Panc1 (cell line): Measurements from ENCODE around the gene RNF224. TPM values are rescaled to one million over a fixed set of nuclear protein-coding genes. Genes with fewer than 3 reads are reported as not detected.

ENCODE experiments used
- ATAC-seq: fragments of 200-7000 bp; cut with Tn5 transposase; 2 replicates; pipeline ENCODE4 v1.9.1; 2020; ENCODE audit warnings: mild to moderate bottlenecking, moderate library complexity
- BruUV-seq: library from RNA; stranded (reverse); fragments of 400-500 nt; replicated peaks from 2 replicates; lab custom pipeline; 2021; lab: Mats Ljungman, UMichigan
- CTCF ChIA-PET: fragments of 300-600 bp; sonication (Branson Sonifier 250); formaldehyde crosslinking; loops from one replicate; lab custom pipeline; 2022; ENCODE audit warnings: antibody characterized with exemption; lab: Charles Lee
- POLR2A ChIA-PET: fragments of 300-600 bp; sonication (Branson Sonifier 250); formaldehyde crosslinking; loops from one replicate; lab custom pipeline; 2022; ENCODE audit warnings: antibody characterized with exemption; lab: Charles Lee
- DNase-seq: peaks from one replicate; pipeline ENCODE4 v3.0.0-alpha.2; 2010; ENCODE audit warnings: low read depth, low spot score
- H3K27ac ChIP-seq: 2 replicates; pipeline ENCODE4 v1.5.1; 2011; ENCODE audit warnings: mild to moderate bottlenecking, low read length, inconsistent platforms
- H3K27me3 ChIP-seq: fragments of 200-500 bp; sonication (Bioruptor generic); 2 replicates; pipeline ENCODE4 v1.6.0; 2014; ENCODE audit warnings: low read length, inconsistent platforms; ENCODE audit not compliant: control insufficient read depth, insufficient read depth
- H3K36me3 ChIP-seq: fragments of 200-500 bp; sonication (Bioruptor generic); 2 replicates; pipeline ENCODE4 v1.5.1; 2014; ENCODE audit warnings: inconsistent platforms, mild to moderate bottlenecking, low read length, moderate library complexity; ENCODE audit not compliant: control insufficient read depth, insufficient read depth
- H3K4me1 ChIP-seq: 2 replicates; pipeline ENCODE4 v1.5.1; 2011; ENCODE audit warnings: inconsistent platforms, mild to moderate bottlenecking, low read length, moderate library complexity; ENCODE audit not compliant: control insufficient read depth, insufficient read depth
- H3K4me3 ChIP-seq, 2 experiments: 2 replicates each; pipeline ENCODE4 v1.5.1; 2011 to 2012; ENCODE audit warnings: low read depth in 2 of 2, low read length in 2 of 2, mild to moderate bottlenecking in 2 of 2, inconsistent platforms in 1 of 2, moderate library complexity in 1 of 2
- H3K9me3 ChIP-seq: fragments of 200-500 bp; sonication (Bioruptor generic); 2 replicates; pipeline ENCODE4 v1.5.1; 2014; ENCODE audit warnings: low read depth, mild to moderate bottlenecking, inconsistent platforms, low read length, moderate library complexity; ENCODE audit not compliant: control insufficient read depth, insufficient read depth
- CTCF ChIP-seq: fragments of 450-650 bp; IDR thresholded peaks from 2 replicates; pipeline ENCODE4 v1.5.1; 2017; ENCODE audit warnings: mild to moderate bottlenecking
- POLR2AphosphoS5 ChIP-seq: IDR thresholded peaks from 2 replicates; pipeline ENCODE4 v1.6.1; 2012; ENCODE audit warnings: mild to moderate bottlenecking, low read depth, low read length, moderate library complexity
- REST ChIP-seq, 2 experiments: IDR thresholded peaks; 2 replicates each; pipeline ENCODE4 v1.6.1; 2011 to 2012; ENCODE audit warnings: low read depth in 2 of 2, control low read depth in 1 of 2, low read length in 1 of 2, mild to moderate bottlenecking in 1 of 2, moderate library complexity in 1 of 2; ENCODE audit not compliant: insufficient read depth in 1 of 2
- SIN3A ChIP-seq: IDR thresholded peaks from 2 replicates; pipeline ENCODE4 v1.6.1; 2012; ENCODE audit warnings: low read depth, mild to moderate bottlenecking, low read length, moderate library complexity, borderline replicate concordance; ENCODE audit not compliant: insufficient read depth
- TCF7L2 ChIP-seq: IDR thresholded peaks from 2 replicates; pipeline ENCODE4 v1.6.1; 2011; ENCODE audit warnings: mild to moderate bottlenecking, low read depth, low read length, inconsistent platforms
- in situ Hi-C: cut with HindIII; loops from 2 replicates; pipeline ENCODE4 v1.10.0; 2016; ENCODE audit warnings: low sequenced_read_pairs, low pct_unique_long_range_greater_than_20kb
- intact Hi-C: fragments of 100-400 bp; cut with micrococcal nuclease; formaldehyde crosslinking; loops from one replicate; pipeline ENCODE4 v1.10.0; 2022; ENCODE audit not compliant: unreplicated experiment
- total RNA-seq: library from RNA; stranded (reverse); gene quantifications from one replicate; pipeline ENCODE4 v1.2.1, GENCODE V29; 2021; ENCODE audit not compliant: unreplicated experiment

RNF224 gene
- total RNA-seq, 1 experiment from 2014 or later, result 0.15 TPM

- ChIA-PET POLR2A (interaction anchor here (0.6 kb wide), 1 partner anchor 9 kb away, joined by 9 read pairs; no protein-coding TSS in a partner anchor), CTCF (interaction anchor here (0.6 kb wide), 1 partner anchor 8 kb away, joined by 6 read pairs; no protein-coding TSS in a partner anchor)
- H3K27ac ChIP-seq, result no peak overlapping the region
- intact Hi-C loops (no loop called here), in situ Hi-C loops (no loop called here)
- no peak for DNase-seq
- no peak for TF ChIP-seq POLR2AphosphoS5
- no peak for TF ChIP-seq SIN3A
- TF ChIP-seq TCF7L2, result no peak
- TF ChIP-seq REST (IDR thresholded peaks at IDR 0.05; ENCODE audit: insufficient read depth in 1 of 2, low read depth in 2 of 2, low read length in 1 of 2), result no peak
- TF ChIP-seq CTCF, result no peak
- no peaks in the 10 kb centered on the region for H3K9me3 ChIP-seq
- ATAC-seq, result no peak
- H3K4me3 ChIP-seq, result no peak overlapping the region
- no peaks in the 10 kb centered on the region; the same call in 1 of the 2 replicates for H3K36me3 ChIP-seq
- no peaks in the 10 kb centered on the region for H3K4me1 ChIP-seq
- no peaks in the 10 kb centered on the region for H3K27me3 ChIP-seq
- no TSS peak for BruUV-seq
Measured at GRCh38 chr9:137267933-137268355, 40.6 kb downstream of the RNF224 start.

- H3K4me3 ChIP-seq, result no peak overlapping the region
- H3K27me3 ChIP-seq, result no peaks in the 10 kb centered on the region
- DNase-seq (no peak), ATAC-seq (no peak)
- in situ Hi-C loops, result no loop called here
- no peaks in the 10 kb centered on the region for H3K9me3 ChIP-seq
- POLR2A ChIA-PET, result interaction anchor here (0.7 kb wide), 1 partner anchor 41 kb away, joined by 3 read pairs; no protein-coding TSS in a partner anchor
- H3K27ac ChIP-seq, result no peak overlapping the region
- H3K4me1 ChIP-seq, result no peaks in the 10 kb centered on the region
- TF ChIP-seq REST (IDR thresholded peaks at IDR 0.05; ENCODE audit: insufficient read depth in 1 of 2, low read depth in 2 of 2, low read length in 1 of 2), result no peak
- TF ChIP-seq POLR2AphosphoS5, result no peak
- TF ChIP-seq SIN3A, result no peak
- no peak for TF ChIP-seq TCF7L2
- intact Hi-C loops, result no loop called here
- H3K36me3 ChIP-seq, result no peaks in the 10 kb centered on the region; the same call in 1 of the 2 replicates
- BruUV-seq, result no TSS peak
- CTCF ChIA-PET, result interaction anchor here (0.6 kb wide), 1 partner anchor 9 kb away, joined by 6 read pairs; no protein-coding TSS in a partner anchor
Measured at GRCh38 chr9:137268538-137269201, 41.4 kb downstream of the RNF224 start.
